Left ventricle myocardium inferior (tissue), 1 donor: Measurements from ENCODE around the gene TMC6. TPM values are rescaled to one million over a fixed set of nuclear protein-coding genes. Genes with fewer than 3 reads are reported as not detected.

ENCODE experiments used
- DNase-seq: peaks from one replicate; pipeline ENCODE4 v3.0.0-alpha.2; 2020
- H3K27ac ChIP-seq: fragments of 200-600 bp; replicated peaks from 2 replicates; pipeline ENCODE4 v1.8.0; 2021
- H3K27me3 ChIP-seq: fragments of 200-600 bp; 2 replicates; pipeline ENCODE4 v1.8.0; 2021; ENCODE audit warnings: low read depth
- H3K36me3 ChIP-seq: fragments of 200-600 bp; 2 replicates; pipeline ENCODE4 v1.8.0; 2021
- H3K4me1 ChIP-seq: fragments of 200-600 bp; 2 replicates; pipeline ENCODE4 v1.8.0; 2021
- H3K4me3 ChIP-seq: fragments of 200-600 bp; 2 replicates; pipeline ENCODE4 v1.8.0; 2021; ENCODE audit warnings: mild to moderate bottlenecking, moderate library complexity
- H3K9me3 ChIP-seq: fragments of 200-600 bp; replicated peaks from 2 replicates; pipeline ENCODE4 v1.8.0; 2021
- CTCF ChIP-seq: fragments of 200-600 bp; IDR thresholded peaks from 2 replicates; pipeline ENCODE4 v1.8.0; 2021; ENCODE audit warnings: antibody characterized with exemption, mild to moderate bottlenecking, borderline replicate concordance
- intact Hi-C: fragments of 100-400 bp; cut with micrococcal nuclease; formaldehyde crosslinking; loops from one replicate; pipeline ENCODE4 v1.11.0; 2022
- total RNA-seq: library from RNA; stranded (reverse); fragmentation: NEBNext Ultra II Directional; extraction: Animal tissue kit (Norgen Biotek cat#: 25700); gene quantifications from one replicate; pipeline ENCODE4 v1.2.1, GENCODE V29; 2021
- donor health status: DM: no; HTN: yes; CAD: no; lungs with severe emphysema.

The TMC6 gene
- total RNA-seq, 1 donor from 2014 or later = 39.5 TPM

GRCh38 chr17:78137392-78138203 lies 9.0 kb upstream of the TMC6 start:
- no peak for DNase-seq
- H3K36me3 ChIP-seq = no peaks in the 10 kb centered on the region
- no peak overlapping the region for H3K4me3 ChIP-seq
- H3K27ac ChIP-seq = no peak overlapping the region
- no peak for TF ChIP-seq CTCF
- peaks cover 31% of the 10 kb centered on the region for H3K4me1 ChIP-seq
- intact Hi-C loops = no loop called here
- no peaks in the 10 kb centered on the region for H3K9me3 ChIP-seq
- no peaks in the 10 kb centered on the region for H3K27me3 ChIP-seq

- H3K36me3 ChIP-seq = no peaks in the 10 kb centered on the region
- no peak for DNase-seq
- intact Hi-C loops = no loop called here
- H3K27me3 ChIP-seq = no peaks in the 10 kb centered on the region
- TF ChIP-seq CTCF = no peak
- H3K4me3 ChIP-seq = no peak overlapping the region
- no peaks in the 10 kb centered on the region for H3K9me3 ChIP-seq
- H3K4me1 ChIP-seq = peaks cover 31% of the 10 kb centered on the region
- H3K27ac ChIP-seq = no peak overlapping the region
Observed at GRCh38 chr17:78135858-78136500, 7.4 kb upstream of the TMC6 start.

- Histone ChIP-seq H3K4me1 (peaks cover 33% of the 10 kb centered on the region), H3K9me3 (no peaks in the 10 kb centered on the region), H3K36me3 (no peaks in the 10 kb centered on the region), H3K27me3 (no peaks in the 10 kb centered on the region), H3K27ac (no peak overlapping the region), H3K4me3 (no peak overlapping the region)
- intact Hi-C loops = no loop called here
- no peak for DNase-seq
- no peak for TF ChIP-seq CTCF
Observed at GRCh38 chr17:78134899-78135385, 6.4 kb upstream of the TMC6 start.

GRCh38 chr17:78133971-78134898 lies 5.7 kb upstream of the TMC6 start:
- Histone ChIP-seq H3K4me1 (peaks cover 40% of the 10 kb centered on the region), H3K36me3 (no peaks in the 10 kb centered on the region), H3K27me3 (no peaks in the 10 kb centered on the region), H3K4me3 (no peak overlapping the region), H3K9me3 (no peaks in the 10 kb centered on the region), H3K27ac (no peak overlapping the region)
- TF ChIP-seq CTCF = peak; percentile 68
- intact Hi-C loops = no loop called here
- DNase-seq = no peak
